Measurements from ENCODE around the gene ZCCHC24. TPM values are rescaled to one million over a fixed set of nuclear protein-coding genes. Genes with fewer than 3 reads are reported as not detected.

The ZCCHC24 gene
- polyA plus RNA-seq, 1 of the 3 experiments (the other 2 are of a cell fraction) = 15.8 TPM

DNA sequence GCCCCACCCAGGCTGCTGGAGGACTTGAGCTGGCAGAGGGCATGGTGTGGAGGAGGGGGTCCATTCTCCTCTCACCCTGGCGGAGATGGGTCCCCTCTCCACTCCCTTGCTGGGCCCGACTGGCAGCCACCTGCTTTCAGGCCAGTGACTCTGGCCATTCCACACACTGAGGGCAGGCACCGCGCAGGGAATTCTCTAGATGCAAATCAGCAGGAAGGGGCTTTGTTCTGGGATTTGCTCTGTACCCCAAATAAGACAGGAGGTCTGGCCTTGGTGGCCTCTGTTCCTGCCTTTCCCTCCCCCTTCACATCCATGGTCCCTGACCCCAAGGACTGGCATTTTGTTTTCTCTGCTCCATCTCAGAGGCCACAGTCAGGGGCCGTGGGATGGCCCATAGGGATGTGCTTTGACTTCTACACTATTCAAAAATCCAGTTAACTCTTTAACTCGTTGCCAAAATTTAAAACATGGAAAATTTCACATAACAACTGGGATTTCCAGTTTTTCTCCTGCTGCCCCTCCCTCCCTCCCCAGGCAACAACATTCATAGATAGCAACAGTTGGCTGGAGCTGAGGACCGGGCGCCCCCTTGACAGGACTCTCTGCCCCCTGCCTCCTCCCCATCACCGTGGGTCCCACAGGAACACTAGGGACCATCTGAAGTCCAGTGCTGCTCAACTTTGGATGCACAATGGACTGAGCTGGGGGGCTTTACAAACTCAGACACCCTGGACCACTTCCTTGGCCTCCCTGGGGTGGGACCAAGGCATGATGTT, 64.3 kb downstream of the ZCCHC24 start:
- H2AFZ ChIP-seq (ENCODE audit: low read depth) = no peak overlapping the region
- ChIA-PET CTCF (interaction anchor here (1.6 to 5.5 kb wide), 3 partner anchors 33 to 106 kb away, joined by 6 to 24 read pairs (median 13); partner anchors contain the start of gene PPIF), POLR2A (interaction anchor here (0.6 kb wide), 1 partner anchor 16 kb away, joined by 5 read pairs; no protein-coding TSS in a partner anchor)
- peak overlapping the region in 1 of 2 experiments; percentile 65; a peak in 2 of 4 replicates for H3K27ac ChIP-seq (ENCODE audit: low read depth in 2 of 2, low read length in 1 of 2)
- H3K4me1 ChIP-seq (ENCODE audit: control insufficient read depth in 1 of 2, insufficient read depth in 2 of 2, low read depth in 1 of 2, low read length in 1 of 2) = peaks cover 4 to 9% of the 10 kb centered on the region in 2 experiments; a peak in 1 of 4 replicates
- peaks cover 0 to 2% of the 10 kb centered on the region in 2 experiments for H3K36me3 ChIP-seq (replicated peaks in 1 of 2; ENCODE audit: control insufficient read depth in 1 of 2, insufficient read depth in 2 of 2, low read length in 1 of 2)
- no peak for TF ChIP-seq TEAD4 (IDR thresholded peaks at IDR 0.05; ENCODE audit: borderline replicate concordance, insufficient read depth)
- no peak for TF ChIP-seq RAD21 (IDR thresholded peaks at IDR 0.05; ENCODE audit: low read length)
- TF ChIP-seq RXRA (IDR thresholded peaks at IDR 0.05; ENCODE audit: borderline replicate concordance, low read depth) = no peak
- TF ChIP-seq FOSL2 (IDR thresholded peaks at IDR 0.05; ENCODE audit: borderline replicate concordance, low read depth) = no peak
- TF ChIP-seq RCOR1 (IDR thresholded peaks at IDR 0.05; ENCODE audit: low read length) = no peak
- no peak for TF ChIP-seq SMC3 (IDR thresholded peaks at IDR 0.05; ENCODE audit: low read depth, low read length)
- TF ChIP-seq PBX3 (IDR thresholded peaks at IDR 0.05) = no peak
- TF ChIP-seq, protein P1, sequence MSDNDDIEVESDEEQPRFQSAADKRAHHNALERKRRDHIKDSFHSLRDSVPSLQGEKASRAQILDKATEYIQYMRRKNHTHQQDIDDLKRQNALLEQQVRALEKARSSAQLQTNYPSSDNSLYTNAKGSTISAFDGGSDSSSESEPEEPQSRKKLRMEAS (IDR thresholded peaks at IDR 0.05; ENCODE audit: low read depth) = no peak
- no peak for TF ChIP-seq JUND (IDR thresholded peaks at IDR 0.05)
- no peak for TF ChIP-seq GATA2 (CRISPR knock-in tag; IDR thresholded peaks at IDR 0.05)
- no peak for TF ChIP-seq CTCF (IDR thresholded peaks at IDR 0.05)
- no peak for TF ChIP-seq POLR2AphosphoS5 (IDR thresholded peaks at IDR 0.05; ENCODE audit: low read depth, low read length)
- no peak for TF ChIP-seq YY1 (IDR thresholded peaks at IDR 0.05; ENCODE audit: low read depth)
- TF ChIP-seq NRF1 (IDR thresholded peaks at IDR 0.05; ENCODE audit: low read depth, low read length) = no peak
- TF ChIP-seq USF2 (IDR thresholded peaks at IDR 0.05; ENCODE audit: borderline replicate concordance, low read depth, low read length) = no peak
- no peak for TF ChIP-seq RFX5 (IDR thresholded peaks at IDR 0.05; ENCODE audit: low read length)
- no peak for TF ChIP-seq EP300 (IDR thresholded peaks at IDR 0.05; ENCODE audit: borderline replicate concordance in 1 of 2, low read depth in 1 of 2, low read length in 1 of 2)
- TF ChIP-seq, protein P2, sequence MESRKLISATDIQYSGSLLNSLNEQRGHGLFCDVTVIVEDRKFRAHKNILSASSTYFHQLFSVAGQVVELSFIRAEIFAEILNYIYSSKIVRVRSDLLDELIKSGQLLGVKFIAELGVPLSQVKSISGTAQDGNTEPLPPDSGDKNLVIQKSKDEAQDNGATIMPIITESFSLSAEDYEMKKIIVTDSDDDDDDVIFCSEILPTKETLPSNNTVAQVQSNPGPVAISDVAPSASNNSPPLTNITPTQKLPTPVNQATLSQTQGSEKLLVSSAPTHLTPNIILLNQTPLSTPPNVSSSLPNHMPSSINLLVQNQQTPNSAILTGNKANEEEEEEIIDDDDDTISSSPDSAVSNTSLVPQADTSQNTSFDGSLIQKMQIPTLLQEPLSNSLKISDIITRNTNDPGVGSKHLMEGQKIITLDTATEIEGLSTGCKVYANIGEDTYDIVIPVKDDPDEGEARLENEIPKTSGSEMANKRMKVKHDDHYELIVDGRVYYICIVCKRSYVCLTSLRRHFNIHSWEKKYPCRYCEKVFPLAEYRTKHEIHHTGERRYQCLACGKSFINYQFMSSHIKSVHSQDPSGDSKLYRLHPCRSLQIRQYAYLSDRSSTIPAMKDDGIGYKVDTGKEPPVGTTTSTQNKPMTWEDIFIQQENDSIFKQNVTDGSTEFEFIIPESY (IDR thresholded peaks at IDR 0.05; ENCODE audit: borderline replicate concordance, low read depth) = no peak
- no peak for TF ChIP-seq CHD2 (IDR thresholded peaks at IDR 0.05; ENCODE audit: low read length, partially characterized antibody)
- TF ChIP-seq TAF1 (IDR thresholded peaks at IDR 0.05; ENCODE audit: borderline replicate concordance, low read depth, low read length) = no peak
- peaks cover 13% of the 10 kb centered on the region for H3F3A ChIP-seq (replicated peaks; ENCODE audit: insufficient read depth)
- 98% methylated on average over 3 of the region's 9 CpGs for WGBS (ENCODE audit: low lambda C conversion rate)
- DNase-seq = no peak
- H3K9ac ChIP-seq = no peak overlapping the region
- H3K27me3 ChIP-seq (ENCODE audit: insufficient read depth) = no peaks in the 10 kb centered on the region
- H4K20me1 ChIP-seq (ENCODE audit: insufficient read depth) = no peaks in the 10 kb centered on the region
- no peaks in the 10 kb centered on the region for H3K9me3 ChIP-seq
- H3K4me2 ChIP-seq = peak overlapping the region; percentile 62
- no peaks in the 10 kb centered on the region for H3K9me2 ChIP-seq
- H3K4me3 ChIP-seq (ENCODE audit: low read depth in 2 of 2, low read length in 1 of 2) = no peak overlapping the region
- no peaks in the 10 kb centered on the region for H3K79me2 ChIP-seq (ENCODE audit: insufficient read depth)

Data from SK-N-SH (cell line).